Thyroid gland (tissue), 4 donors: ENCODE data around the gene METTL25B.

Experiments
- POLR2A ChIP-seq, 2 donors: fragments of 450-650 bp; IDR thresholded peaks; one replicate each; pipeline ENCODE4 v1.6.1; 2017; ENCODE audit warnings: antibody characterized with exemption in 2 of 2, mild to moderate bottlenecking in 2 of 2, moderate library complexity in 1 of 2
- TF ChIP-seq, protein P1 (sequence below), 6 experiments: fragments of 200-600 bp in 3 of 6; fragments of 450-650 bp in 3 of 6; sonication (generic) in 3 of 6; IDR thresholded peaks; one replicate each; pipeline ENCODE4 v1.5.1; 2016 to 2019; ENCODE audit warnings: antibody characterized with exemption in 6 of 6, mild to moderate bottlenecking in 2 of 6, inconsistent platforms in 1 of 6, moderate library complexity in 1 of 6

DNA sequence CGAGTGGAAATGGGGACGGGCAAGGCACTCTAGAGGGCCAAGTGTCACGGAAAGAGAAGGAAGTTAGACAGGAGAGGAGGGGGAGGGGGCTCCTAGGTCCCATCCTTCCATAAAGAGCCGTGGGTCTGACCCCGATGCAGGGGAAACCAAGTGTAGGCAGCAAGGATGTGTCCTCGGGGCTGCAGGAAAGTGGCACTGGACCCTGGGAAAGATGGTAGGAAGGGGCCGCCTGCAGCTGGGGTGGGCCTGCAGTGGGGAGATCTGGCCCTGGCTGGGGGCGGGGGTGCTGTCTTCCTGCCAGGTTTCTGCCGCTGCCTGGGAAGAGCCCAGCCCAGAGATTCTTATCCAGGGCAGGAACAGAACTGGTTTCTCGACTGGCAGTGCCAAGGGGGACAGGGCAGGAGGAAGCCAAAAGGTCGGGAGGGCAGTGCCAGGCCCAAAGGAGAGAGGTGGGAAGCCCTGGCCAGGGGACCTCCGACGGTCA lies 35.8 kb upstream of the METTL25B start:
- TF ChIP-seq, protein P1, sequence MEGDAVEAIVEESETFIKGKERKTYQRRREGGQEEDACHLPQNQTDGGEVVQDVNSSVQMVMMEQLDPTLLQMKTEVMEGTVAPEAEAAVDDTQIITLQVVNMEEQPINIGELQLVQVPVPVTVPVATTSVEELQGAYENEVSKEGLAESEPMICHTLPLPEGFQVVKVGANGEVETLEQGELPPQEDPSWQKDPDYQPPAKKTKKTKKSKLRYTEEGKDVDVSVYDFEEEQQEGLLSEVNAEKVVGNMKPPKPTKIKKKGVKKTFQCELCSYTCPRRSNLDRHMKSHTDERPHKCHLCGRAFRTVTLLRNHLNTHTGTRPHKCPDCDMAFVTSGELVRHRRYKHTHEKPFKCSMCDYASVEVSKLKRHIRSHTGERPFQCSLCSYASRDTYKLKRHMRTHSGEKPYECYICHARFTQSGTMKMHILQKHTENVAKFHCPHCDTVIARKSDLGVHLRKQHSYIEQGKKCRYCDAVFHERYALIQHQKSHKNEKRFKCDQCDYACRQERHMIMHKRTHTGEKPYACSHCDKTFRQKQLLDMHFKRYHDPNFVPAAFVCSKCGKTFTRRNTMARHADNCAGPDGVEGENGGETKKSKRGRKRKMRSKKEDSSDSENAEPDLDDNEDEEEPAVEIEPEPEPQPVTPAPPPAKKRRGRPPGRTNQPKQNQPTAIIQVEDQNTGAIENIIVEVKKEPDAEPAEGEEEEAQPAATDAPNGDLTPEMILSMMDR (IDR thresholded peaks at IDR 0.05), result no peak
- TF ChIP-seq POLR2A (IDR thresholded peaks at IDR 0.05), result no peak
